Measurements from ENCODE around the gene TBX1. TPM values are rescaled to one million over a fixed set of nuclear protein-coding genes. Genes with fewer than 3 reads are reported as not detected.

TBX1 gene
- total and polyA plus RNA-seq, 2 experiments from 2014 or later, result 0.07 TPM; not detected in 1

GRCh38 chr22:19728271-19728670 is 32.3 kb upstream of the TBX1 start:
- H3K27me3 ChIP-seq, result peaks cover 32% of the 10 kb centered on the region
- no peaks in the 10 kb centered on the region for H3K79me2 ChIP-seq
- H2AFZ ChIP-seq, result no peak overlapping the region
- no peaks in the 10 kb centered on the region for H3K36me3 ChIP-seq (replicated peaks; ENCODE audit: insufficient read depth, low read depth)
- H3K9me2 ChIP-seq (replicated peaks; ENCODE audit: insufficient read depth), result no peaks in the 10 kb centered on the region
- 85% methylated on average over 6 of the region's 6 CpGs for WGBS (ENCODE audit: low lambda C conversion rate, missing lambda C conversion rate)
- H3K4me2 ChIP-seq, result no peak overlapping the region
- peaks cover 6% of the 10 kb centered on the region for H3K4me1 ChIP-seq (ENCODE audit: insufficient read depth)
- no peak overlapping the region for H3K27ac ChIP-seq
- no peaks in the 10 kb centered on the region for H3K9me3 ChIP-seq (ENCODE audit: low read depth)
- no peak for DNase-seq (ENCODE audit: low spot score)
- H4K20me1 ChIP-seq (ENCODE audit: insufficient read depth, poor library complexity, severe bottlenecking), result peaks cover 3% of the 10 kb centered on the region
- TF ChIP-seq EZH2phosphoT487 (IDR thresholded peaks at IDR 0.05; ENCODE audit: low read depth, severe bottlenecking, unreplicated experiment) (no peak), EZH2 (IDR thresholded peaks at IDR 0.05; ENCODE audit: borderline replicate concordance) (no peak)
- TF ChIP-seq, protein P1, sequence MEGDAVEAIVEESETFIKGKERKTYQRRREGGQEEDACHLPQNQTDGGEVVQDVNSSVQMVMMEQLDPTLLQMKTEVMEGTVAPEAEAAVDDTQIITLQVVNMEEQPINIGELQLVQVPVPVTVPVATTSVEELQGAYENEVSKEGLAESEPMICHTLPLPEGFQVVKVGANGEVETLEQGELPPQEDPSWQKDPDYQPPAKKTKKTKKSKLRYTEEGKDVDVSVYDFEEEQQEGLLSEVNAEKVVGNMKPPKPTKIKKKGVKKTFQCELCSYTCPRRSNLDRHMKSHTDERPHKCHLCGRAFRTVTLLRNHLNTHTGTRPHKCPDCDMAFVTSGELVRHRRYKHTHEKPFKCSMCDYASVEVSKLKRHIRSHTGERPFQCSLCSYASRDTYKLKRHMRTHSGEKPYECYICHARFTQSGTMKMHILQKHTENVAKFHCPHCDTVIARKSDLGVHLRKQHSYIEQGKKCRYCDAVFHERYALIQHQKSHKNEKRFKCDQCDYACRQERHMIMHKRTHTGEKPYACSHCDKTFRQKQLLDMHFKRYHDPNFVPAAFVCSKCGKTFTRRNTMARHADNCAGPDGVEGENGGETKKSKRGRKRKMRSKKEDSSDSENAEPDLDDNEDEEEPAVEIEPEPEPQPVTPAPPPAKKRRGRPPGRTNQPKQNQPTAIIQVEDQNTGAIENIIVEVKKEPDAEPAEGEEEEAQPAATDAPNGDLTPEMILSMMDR (IDR thresholded peaks at IDR 0.05; ENCODE audit: poor library complexity), result no peak
- no peak overlapping the region for H3K4me3 ChIP-seq

DNA sequence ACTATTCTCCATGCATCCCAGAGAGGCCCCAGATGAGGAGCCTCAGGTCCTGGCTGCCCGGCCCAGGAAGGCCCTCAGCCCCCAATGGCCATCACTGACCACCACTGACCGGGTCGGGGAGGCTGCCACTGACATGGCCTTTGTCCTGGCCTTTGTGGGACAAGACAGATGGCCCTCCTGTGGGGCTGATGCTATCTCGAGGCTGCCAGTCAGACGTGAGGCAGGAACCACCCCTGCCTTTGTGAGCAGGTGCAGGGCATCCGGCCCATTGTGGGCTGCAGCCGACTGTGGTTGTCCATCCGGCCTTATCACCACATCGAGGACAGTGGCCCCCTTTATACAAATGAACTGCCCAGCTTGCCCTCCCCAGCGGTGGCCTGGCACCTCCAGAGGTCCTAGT is 31.7 kb upstream of the TBX1 start:
- Histone ChIP-seq H3K4me2 (no peak overlapping the region), H3K27me3 (peaks cover 26% of the 10 kb centered on the region), H4K20me1 (ENCODE audit: insufficient read depth, poor library complexity, severe bottlenecking) (no peaks in the 10 kb centered on the region), H2AFZ (no peak overlapping the region), H3K9me3 (ENCODE audit: low read depth) (no peaks in the 10 kb centered on the region), H3K36me3 (replicated peaks; ENCODE audit: insufficient read depth, low read depth) (no peaks in the 10 kb centered on the region), H3K4me1 (ENCODE audit: insufficient read depth) (peaks cover under 1% of the 10 kb centered on the region), H3K27ac (no peak overlapping the region), H3K9me2 (replicated peaks; ENCODE audit: insufficient read depth) (no peaks in the 10 kb centered on the region), H3K79me2 (no peaks in the 10 kb centered on the region), H3K4me3 (no peak overlapping the region)
- 77% methylated on average over 10 of the region's 10 CpGs for WGBS (ENCODE audit: low lambda C conversion rate, missing lambda C conversion rate)
- TF ChIP-seq EZH2phosphoT487 (IDR thresholded peaks at IDR 0.05; ENCODE audit: low read depth, severe bottlenecking, unreplicated experiment) (no peak), EZH2 (IDR thresholded peaks at IDR 0.05; ENCODE audit: borderline replicate concordance) (no peak)
- TF ChIP-seq, protein P1 (IDR thresholded peaks at IDR 0.05; ENCODE audit: poor library complexity), result no peak
- no peak for DNase-seq (ENCODE audit: low spot score)

DNA sequence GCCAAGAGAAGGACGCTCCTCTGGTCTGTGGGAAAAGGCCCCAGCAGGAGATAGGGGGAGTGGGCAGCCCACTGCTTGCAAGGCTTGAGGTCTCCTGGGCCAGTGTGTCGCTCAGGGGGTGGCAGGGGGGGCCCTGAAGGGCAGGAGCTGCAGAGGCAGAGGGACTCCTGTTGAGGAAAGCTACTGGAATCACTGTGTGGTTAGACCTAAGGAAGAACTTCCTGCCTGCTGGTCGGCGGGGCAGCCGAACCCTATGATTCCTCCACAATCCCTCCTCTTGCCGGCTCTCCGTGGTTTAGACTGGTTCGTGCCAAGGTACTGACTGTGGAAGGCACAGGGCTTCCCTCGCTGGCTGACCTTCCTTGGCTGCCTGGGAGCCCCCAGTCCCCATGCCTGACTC is 31.1 kb upstream of the TBX1 start:
- no peak for DNase-seq (ENCODE audit: low spot score)
- TF ChIP-seq, protein P1 (IDR thresholded peaks at IDR 0.05; ENCODE audit: poor library complexity), result no peak
- TF ChIP-seq EZH2 (IDR thresholded peaks at IDR 0.05; ENCODE audit: borderline replicate concordance) (no peak), EZH2phosphoT487 (IDR thresholded peaks at IDR 0.05; ENCODE audit: low read depth, severe bottlenecking, unreplicated experiment) (no peak)
- no peaks in the 10 kb centered on the region for H3K36me3 ChIP-seq (replicated peaks; ENCODE audit: insufficient read depth, low read depth)
- H3K4me3 ChIP-seq, result no peak overlapping the region
- peaks cover 21% of the 10 kb centered on the region for H3K27me3 ChIP-seq
- H4K20me1 ChIP-seq (ENCODE audit: insufficient read depth, poor library complexity, severe bottlenecking), result no peaks in the 10 kb centered on the region
- no peaks in the 10 kb centered on the region for H3K9me2 ChIP-seq (replicated peaks; ENCODE audit: insufficient read depth)
- H3K79me2 ChIP-seq, result no peaks in the 10 kb centered on the region
- no peak overlapping the region for H3K4me2 ChIP-seq
- WGBS (ENCODE audit: low lambda C conversion rate, missing lambda C conversion rate), result 84% methylated on average over 9 of the region's 9 CpGs
- H2AFZ ChIP-seq, result no peak overlapping the region
- no peaks in the 10 kb centered on the region for H3K9me3 ChIP-seq (ENCODE audit: low read depth)
- no peak overlapping the region for H3K27ac ChIP-seq
- no peaks in the 10 kb centered on the region for H3K4me1 ChIP-seq (ENCODE audit: insufficient read depth)

DNA sequence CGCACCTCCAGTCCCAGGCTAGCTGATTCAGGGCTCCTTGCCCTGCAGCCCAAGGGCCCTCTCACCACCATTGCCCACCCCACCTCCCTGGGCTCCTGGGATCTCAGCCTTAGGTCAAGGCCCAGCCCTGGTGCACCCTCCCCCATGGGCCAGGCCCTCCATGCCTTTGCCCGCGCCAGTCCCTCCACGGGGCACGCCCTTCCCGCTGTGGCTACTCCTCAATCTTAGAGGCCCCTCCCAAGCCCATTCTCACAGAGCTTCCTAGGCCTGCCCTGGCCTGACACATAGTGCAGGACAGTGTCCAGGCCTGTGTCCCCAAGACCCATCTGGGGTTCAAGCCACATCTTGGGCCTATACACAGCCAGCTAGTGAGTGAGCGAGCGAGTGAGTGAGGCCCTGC is 30.4 kb upstream of the TBX1 start:
- no peak overlapping the region for H2AFZ ChIP-seq

More for the DNA sequence above, 30.4 kb upstream of the TBX1 start:
- Histone ChIP-seq H3K4me1 (ENCODE audit: insufficient read depth) (no peaks in the 10 kb centered on the region), H4K20me1 (ENCODE audit: insufficient read depth, poor library complexity, severe bottlenecking) (no peaks in the 10 kb centered on the region), H3K4me2 (peak overlapping the region; percentile 90), H3K9me3 (ENCODE audit: low read depth) (no peaks in the 10 kb centered on the region), H3K4me3 (no peak overlapping the region), H3K27me3 (peaks cover 14% of the 10 kb centered on the region), H3K9me2 (replicated peaks; ENCODE audit: insufficient read depth) (no peaks in the 10 kb centered on the region), H3K36me3 (replicated peaks; ENCODE audit: insufficient read depth, low read depth) (no peaks in the 10 kb centered on the region), H3K79me2 (no peaks in the 10 kb centered on the region), H3K27ac (no peak overlapping the region)
- no peak for DNase-seq (ENCODE audit: low spot score)
- WGBS (ENCODE audit: low lambda C conversion rate, missing lambda C conversion rate), result 98% methylated on average over 7 of the region's 8 CpGs
- TF ChIP-seq, protein P1 (IDR thresholded peaks at IDR 0.05; ENCODE audit: poor library complexity), result no peak
- TF ChIP-seq EZH2 (IDR thresholded peaks at IDR 0.05; ENCODE audit: borderline replicate concordance) (no peak), EZH2phosphoT487 (IDR thresholded peaks at IDR 0.05; ENCODE audit: low read depth, severe bottlenecking, unreplicated experiment) (no peak)

All from hepatocyte (in vitro differentiated cells).